ELR (cell line): ENCODE data around the gene IL1RN.

Experiments
- DNase-seq: peaks from one replicate; pipeline ENCODE4 v3.0.0-alpha.2; 2015; ENCODE audit warnings: low read depth

IL1RN gene

DNA sequence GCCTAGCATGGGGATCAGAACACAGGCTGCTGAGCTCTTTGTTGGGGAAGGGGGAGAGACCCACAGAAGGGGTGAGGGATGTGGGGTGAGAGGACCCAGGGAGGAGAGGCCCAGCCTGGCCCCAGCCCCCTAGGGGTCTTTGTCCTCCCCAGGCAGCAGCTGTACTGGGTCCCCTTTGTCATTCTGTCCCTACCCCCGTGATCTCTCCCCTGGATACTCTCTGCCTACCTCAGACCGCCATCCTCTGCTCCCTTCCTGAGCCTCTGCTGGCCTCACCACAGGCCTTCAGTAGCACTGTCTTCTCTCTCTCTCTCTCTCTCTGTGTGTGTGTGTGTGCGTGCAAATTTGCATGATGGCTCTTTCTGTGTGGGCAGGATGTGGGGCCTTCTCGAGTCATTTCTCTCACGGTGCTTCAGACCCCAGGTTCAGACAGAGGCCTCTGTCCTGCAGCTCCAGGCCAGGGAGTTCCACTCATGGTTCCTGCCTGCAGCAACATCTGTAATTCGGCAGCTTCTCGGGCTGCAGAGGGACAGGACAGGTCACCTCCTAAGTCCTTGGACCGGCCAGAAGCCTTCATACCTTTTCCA is 47.7 kb downstream of the IL1RN start:
- no peak for DNase-seq

DNA sequence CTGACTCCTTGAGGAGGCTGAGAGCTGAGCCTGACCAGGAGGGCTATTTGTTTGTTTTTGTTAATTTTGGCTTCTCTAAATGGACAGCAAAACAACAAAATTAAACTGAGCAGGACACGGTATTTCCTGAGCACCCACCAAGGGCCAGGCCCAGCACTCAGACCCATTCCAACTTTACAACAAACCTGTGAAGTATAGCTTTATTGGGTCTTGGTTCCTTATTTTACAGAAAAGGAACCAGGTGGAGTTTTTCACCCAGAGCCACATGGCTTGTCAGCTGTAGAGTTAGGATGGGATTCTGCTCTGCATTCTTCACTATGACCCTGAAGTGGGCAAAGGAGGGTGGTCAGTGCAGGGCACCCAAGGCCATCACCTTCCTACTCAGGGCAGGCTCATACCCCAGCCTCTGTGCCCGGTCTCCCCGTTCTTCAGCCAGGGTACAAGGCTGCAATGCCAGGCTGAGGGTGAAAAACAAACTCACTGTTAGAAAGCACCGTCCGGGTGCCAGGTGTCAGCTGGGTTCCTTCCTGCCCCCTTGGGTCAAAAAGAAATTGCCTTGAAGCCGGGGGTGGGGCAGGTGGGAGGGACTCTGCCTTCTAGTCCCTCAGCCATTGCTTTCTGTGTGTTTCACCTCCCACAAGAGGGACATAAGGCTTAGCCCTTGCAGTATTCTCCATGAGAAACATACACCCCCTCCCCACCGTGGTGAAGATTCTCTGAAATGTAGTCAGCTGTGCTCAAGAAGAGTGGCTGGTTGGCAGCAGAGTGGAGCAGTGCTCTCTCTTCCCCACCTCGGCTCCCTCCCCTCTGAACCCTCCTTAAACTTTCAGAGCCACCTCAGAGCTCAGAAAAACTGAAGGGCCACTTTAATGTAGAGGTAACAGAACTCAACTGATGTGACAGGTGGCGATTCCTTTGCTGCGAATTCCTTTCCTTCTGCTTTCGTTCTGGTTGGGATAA is 48.6 kb downstream of the IL1RN start:
- DNase-seq: no peak

DNA sequence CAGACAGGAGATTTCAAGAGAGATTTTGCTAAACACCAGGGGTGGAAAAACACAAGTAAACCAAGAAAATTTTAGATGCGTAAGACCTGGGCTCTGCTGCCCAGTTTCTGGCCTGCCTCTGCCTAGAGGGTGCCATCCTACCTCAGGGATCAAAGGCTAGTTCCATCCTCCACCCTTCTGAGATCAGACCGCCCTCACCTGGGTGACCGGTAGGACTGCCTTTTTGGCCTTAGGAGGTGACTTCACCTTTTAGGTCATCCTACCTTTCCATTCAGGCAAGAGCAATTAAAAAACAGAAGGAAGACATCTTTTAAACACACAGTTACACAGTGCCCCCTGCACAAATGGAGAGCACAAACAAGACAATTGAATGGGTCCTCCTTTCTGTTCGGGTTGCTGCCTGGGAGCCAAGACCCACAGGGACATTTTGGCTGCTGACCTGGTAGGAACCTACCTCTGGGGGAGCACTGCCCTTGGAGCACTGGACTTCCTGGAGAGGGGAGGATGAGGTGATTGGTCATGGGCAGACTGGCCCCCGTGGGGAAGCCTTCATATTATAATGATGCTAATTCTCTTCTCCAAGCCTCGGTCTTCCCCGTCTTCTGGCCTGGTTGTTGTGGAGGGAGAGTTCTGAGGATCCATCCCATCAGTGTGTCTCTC is 49.4 kb downstream of the IL1RN start:
- no peak for DNase-seq

DNA sequence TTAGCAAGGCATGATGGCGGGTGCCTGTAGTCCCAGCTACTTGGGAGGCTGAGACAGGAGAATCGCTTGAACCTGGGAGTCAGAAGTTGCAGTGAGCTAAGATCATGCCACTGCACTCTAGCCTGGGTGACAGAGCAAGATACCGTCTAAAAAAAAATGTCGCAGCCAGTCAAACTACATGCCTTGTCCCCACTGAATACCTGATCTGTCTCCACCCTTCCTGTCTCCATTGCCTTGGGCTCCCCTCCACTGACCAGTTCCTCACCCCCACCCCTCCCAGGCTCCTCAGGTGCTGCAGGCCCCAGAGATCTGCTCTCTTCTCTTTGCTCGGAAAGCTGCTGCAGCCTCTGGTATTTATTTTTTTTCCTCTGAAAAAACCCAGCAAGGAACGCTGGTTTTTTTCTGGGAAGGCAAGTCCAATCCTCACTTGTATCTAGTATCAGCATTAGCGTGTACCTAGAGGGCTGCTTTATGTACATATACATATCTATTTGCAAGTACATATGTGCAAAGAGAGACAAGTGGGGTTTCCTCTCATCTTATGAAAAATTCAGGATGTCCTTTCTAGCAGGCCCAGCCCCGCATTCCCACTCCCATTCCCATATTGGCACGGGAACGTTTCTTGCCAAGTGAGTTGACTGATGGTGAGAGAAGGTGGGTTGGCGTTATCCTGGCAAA is 50.8 kb downstream of the IL1RN start:
- DNase-seq: no peak

DNA sequence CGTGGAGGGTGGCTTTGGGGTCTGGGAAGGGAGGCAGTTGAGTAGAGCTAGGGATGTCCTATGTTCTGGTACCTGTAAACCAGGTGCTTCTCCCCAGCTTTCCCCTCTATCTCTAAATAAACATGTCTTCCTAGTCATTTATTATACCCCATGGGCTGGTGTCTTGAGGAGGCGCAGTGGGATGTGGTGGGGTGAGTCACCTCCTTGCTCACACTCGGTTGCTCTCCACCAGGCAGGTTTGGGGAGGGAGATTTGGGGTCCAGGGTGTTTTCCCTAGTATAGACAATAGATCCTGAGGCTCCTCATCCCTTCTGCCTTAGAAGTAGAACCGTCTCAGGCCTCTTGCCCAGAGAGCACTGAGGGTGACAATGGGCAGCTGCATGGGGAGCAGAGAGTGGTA is 51.5 kb downstream of the IL1RN start:
- DNase-seq: peak; percentile 21

DNA sequence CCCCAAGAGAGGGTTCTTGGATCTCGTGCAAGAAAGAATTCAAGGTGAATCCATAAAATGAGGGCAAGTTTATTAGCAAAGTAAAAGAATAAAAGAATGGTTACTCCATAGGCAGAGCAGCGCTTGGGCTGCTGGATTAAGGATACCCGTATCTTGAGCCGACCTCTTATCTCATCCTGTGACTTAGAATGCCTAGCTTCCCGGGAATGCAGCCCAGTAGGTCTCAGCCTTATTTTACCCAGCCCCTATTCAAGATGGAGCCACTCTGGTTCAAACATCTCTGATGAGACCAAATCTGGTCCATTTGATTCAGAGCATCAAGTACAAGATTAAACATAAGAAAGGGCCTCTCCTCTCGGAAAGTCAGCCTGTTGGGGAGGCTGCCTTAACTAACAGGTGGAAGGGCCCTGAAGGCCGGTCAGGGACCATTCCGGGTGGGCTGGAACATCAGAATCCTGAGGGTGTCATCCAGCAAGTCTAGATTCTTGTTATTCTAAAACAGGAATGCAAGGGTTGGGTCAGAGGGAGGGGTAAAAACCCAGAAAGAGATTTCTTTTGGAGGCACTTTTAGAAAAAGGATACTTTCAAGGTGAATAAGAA is 52.1 kb downstream of the IL1RN start:
- no peak for DNase-seq

DNA sequence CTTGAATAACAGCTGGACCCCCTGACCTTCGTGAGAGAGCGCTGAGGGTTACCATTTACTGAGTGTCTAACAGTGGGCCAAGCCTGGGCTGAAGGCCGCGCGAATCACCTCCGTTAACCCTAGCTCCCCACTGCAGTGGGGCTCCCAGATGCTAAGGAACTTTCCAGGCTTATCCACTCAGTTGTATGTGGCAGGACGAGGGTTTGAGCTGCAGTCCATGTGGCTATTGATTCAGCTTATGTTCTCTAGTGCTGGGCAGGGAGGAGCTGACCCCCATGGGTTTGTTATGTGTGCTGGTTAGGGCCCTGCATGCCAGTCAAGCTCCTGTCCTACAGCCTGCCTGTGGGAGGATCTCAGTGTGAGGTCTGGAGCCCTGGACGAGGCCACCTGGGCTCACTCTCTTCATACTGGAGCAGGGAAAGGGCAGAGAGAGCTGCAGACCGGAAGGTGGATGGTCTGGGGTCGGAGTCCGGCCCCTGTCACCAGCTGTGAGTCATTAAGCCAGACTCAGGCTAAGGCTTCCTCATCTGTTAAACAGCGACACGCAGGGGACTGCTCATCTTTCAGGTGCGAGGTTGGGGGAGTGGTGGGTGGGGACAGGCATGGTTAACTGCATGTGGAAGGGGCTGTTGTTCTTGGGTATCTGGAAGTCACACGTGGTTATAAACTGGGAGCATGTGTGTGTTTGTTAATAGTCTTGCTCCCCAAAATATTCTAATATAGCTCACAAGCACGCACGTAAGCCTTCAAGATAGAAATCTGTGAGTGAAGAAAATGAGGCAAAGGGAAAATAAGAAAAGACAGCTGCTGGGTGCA is 52.9 kb downstream of the IL1RN start:
- DNase-seq: no peak

DNA sequence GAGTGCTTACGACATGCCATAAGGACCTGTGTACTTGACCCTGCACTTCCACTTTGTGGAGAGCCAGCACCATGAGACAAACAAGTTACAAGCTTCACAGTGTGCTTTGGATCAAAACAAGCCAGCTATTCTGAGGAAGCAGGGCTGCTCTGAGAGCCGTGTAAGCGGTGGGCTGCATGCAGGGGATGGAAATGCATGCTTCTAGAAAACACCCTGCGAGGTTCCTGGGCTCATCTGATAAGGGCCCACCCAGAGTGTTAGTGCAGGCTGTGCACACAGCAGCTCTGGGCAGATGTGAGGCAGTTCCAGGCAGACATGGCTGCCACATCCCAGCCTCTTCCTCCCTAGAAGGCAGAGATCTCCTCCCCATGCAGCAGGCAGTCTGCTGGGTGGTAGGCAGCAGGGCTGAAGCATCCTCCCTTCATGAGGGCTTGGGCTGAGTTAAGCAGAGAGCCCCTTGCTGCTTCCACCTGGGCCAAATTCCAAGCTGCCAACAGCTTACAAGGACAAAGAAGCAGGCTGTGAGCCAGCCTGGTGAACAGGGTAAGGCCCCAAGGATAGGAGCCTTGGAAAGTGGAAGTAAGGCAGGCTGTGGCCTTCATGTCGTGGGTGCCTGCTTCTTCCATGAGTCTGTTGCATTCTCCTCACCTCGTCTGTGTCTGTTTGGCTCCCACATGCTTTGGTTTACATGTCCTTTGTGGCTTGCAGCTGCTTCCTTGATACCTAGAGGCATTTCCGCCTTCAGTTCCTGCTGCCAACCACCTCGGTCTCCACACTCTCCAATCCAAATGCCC is 54.1 kb downstream of the IL1RN start:
- no peak for DNase-seq

DNA sequence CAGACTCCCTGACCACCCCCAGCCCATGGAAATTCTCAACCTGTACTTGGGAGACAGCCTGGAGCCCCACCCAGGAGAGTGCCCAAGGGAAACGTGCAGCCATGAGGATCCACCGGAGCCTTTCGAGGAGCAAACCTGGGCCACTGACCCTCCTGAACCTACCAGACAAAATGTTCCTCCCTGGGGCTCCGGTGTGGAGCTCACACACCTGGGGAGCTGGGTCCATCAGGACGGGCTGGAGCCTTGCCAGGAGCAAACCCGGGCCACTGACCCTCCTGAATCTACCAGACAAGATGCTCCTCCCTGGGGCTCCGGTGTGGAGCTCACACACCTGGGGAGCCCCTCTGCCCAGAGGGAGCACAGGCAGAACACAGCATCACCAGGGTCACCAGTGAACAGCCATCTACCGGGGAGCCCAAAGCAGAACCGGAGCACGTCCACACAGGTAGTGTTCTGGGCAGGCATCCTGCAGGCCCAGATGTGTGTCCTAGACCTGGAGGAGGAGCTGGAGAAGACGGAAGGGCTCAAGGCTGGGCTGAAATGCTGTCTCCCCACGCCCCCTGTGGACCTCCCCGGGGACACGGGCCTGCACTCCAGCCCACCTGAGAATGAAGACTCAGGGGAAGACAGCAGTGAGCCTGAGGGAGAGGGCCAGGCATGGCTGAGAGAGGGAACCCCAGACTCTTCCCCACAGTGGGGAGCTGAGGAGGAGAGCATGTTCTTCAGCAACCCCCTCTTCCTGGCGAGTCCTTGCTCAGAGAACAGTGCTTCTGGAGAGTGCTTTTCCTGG is 55.3 kb downstream of the IL1RN start:
- no peak for DNase-seq

DNA sequence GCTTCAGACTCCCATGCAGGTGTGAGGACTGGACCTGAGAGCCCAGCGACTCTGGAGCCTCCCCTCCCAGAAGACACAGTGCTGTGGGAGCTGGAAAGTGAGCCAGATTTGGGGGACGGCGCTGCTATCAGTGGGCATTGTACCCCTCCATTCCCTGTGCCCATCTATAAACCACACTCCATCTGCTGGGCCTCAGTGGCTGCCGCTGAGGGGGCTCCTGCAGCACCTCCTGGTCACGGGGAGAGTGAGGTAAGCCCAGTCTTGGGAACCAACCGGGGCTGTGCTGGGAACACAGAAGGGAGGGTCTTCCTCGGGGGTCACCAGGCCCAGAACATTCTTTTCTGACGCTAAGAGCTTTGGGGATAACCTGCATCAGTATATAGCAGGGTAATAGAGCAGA is 55.9 kb downstream of the IL1RN start:
- DNase-seq: no peak
